Right atrium auricular region (tissue), 2 donors: Measurements from ENCODE around the gene BAIAP2L1. TPM values are rescaled to one million over a fixed set of nuclear protein-coding genes. Genes with fewer than 3 reads are reported as not detected.

Experiments used
- DNase-seq: peaks from one replicate; pipeline ENCODE4 v3.0.0-alpha.2; 2019; ENCODE audit warnings: low spot score
- H3K27ac ChIP-seq, 2 donors: fragments of 200-600 bp; sonication (generic); 1 replicate in 1 of 2; 2 replicates in 1 of 2; pipeline ENCODE4 v1.5.1; 2016 to 2019
- H3K27me3 ChIP-seq, 2 donors: fragments of 200-600 bp; sonication (generic); one replicate each; pipeline versions ENCODE4 v1.5.1 to v1.6.0; 2017 to 2019
- H3K36me3 ChIP-seq: fragments of 200-600 bp; sonication (generic); one replicate; pipeline ENCODE4 v1.5.1; 2016
- H3K4me1 ChIP-seq, 2 donors: fragments of 200-600 bp; sonication (generic); one replicate each; pipeline versions ENCODE4 v1.5.1 to v1.6.0; 2017 to 2019
- H3K4me3 ChIP-seq, 2 donors: fragments of 200-600 bp; sonication (generic); 1 replicate in 1 of 2; 2 replicates in 1 of 2; pipeline ENCODE4 v1.5.1; 2017 to 2019; ENCODE audit warnings: mild to moderate bottlenecking in 1 of 2, moderate library complexity in 1 of 2
- H3K9me3 ChIP-seq, 2 donors: fragments of 200-600 bp; sonication (generic); one replicate each; pipeline ENCODE4 v1.5.1; 2019
- CTCF ChIP-seq, 2 donors: fragments of 200-600 bp; sonication (generic); IDR thresholded peaks; one replicate each; pipeline ENCODE4 v1.5.1; 2019; ENCODE audit warnings: antibody characterized with exemption in 2 of 2
- total RNA-seq, 2 donors: library from RNA; depleted of rRNA; stranded (reverse); fragments of >200 nt; gene quantifications; one replicate each; pipeline ENCODE4 v1.1.0, GENCODE V29; 2016

Gene BAIAP2L1
- total RNA-seq, 2 donors from 2014 or later, result 1.1 to 1.7 TPM

- Histone ChIP-seq H3K36me3 (no peaks in the 10 kb centered on the region), H3K27me3 (no peaks in the 10 kb centered on the region), H3K4me3 (no peak overlapping the region), H3K4me1 (no peaks in the 10 kb centered on the region), H3K9me3 (no peaks in the 10 kb centered on the region), H3K27ac (no peak overlapping the region)
- no peak for TF ChIP-seq CTCF (IDR thresholded peaks at IDR 0.05)
- no peak for DNase-seq
Observed at GRCh38 chr7:98351136-98351535, 49.8 kb downstream of the BAIAP2L1 start.

- H3K27ac ChIP-seq, result no peak overlapping the region
- TF ChIP-seq CTCF (IDR thresholded peaks at IDR 0.05), result no peak
- no peaks in the 10 kb centered on the region for H3K27me3 ChIP-seq
- no peaks in the 10 kb centered on the region for H3K36me3 ChIP-seq
- no peak for DNase-seq
- no peak overlapping the region for H3K4me3 ChIP-seq
- no peaks in the 10 kb centered on the region for H3K9me3 ChIP-seq
- H3K4me1 ChIP-seq, result no peaks in the 10 kb centered on the region
Observed at GRCh38 chr7:98348726-98349474, 52.0 kb downstream of the BAIAP2L1 start.

- Histone ChIP-seq H3K4me3 (no peak overlapping the region), H3K36me3 (no peaks in the 10 kb centered on the region), H3K9me3 (no peaks in the 10 kb centered on the region), H3K27ac (no peak overlapping the region), H3K27me3 (no peaks in the 10 kb centered on the region), H3K4me1 (no peaks in the 10 kb centered on the region)
- no peak for TF ChIP-seq CTCF (IDR thresholded peaks at IDR 0.05)
- DNase-seq, result no peak
Observed at GRCh38 chr7:98346515-98347069, 54.3 kb downstream of the BAIAP2L1 start.

GRCh38 chr7:98341106-98341505, 59.8 kb downstream of the BAIAP2L1 start:
- no peaks in the 10 kb centered on the region for H3K9me3 ChIP-seq
- DNase-seq, result no peak
- H3K27me3 ChIP-seq, result no peaks in the 10 kb centered on the region
- no peaks in the 10 kb centered on the region for H3K36me3 ChIP-seq
- no peak overlapping the region for H3K4me3 ChIP-seq
- no peak overlapping the region for H3K27ac ChIP-seq
- no peak for TF ChIP-seq CTCF (IDR thresholded peaks at IDR 0.05)
- H3K4me1 ChIP-seq, result no peaks in the 10 kb centered on the region

- no peaks in the 10 kb centered on the region for H3K9me3 ChIP-seq
- no peaks in the 10 kb centered on the region for H3K4me1 ChIP-seq
- DNase-seq, result no peak
- no peak for TF ChIP-seq CTCF (IDR thresholded peaks at IDR 0.05)
- H3K27me3 ChIP-seq, result no peaks in the 10 kb centered on the region
- H3K36me3 ChIP-seq, result no peaks in the 10 kb centered on the region
- H3K4me3 ChIP-seq, result no peak overlapping the region
- no peak overlapping the region for H3K27ac ChIP-seq
Observed at GRCh38 chr7:98339043-98339442, 61.8 kb downstream of the BAIAP2L1 start.
